Muscle of back (tissue), 11 donors: ENCODE data around the gene MFRP. TPM values are rescaled to one million over a fixed set of nuclear protein-coding genes. Genes with fewer than 3 reads are reported as not detected.

Experiments
- DNase-seq, 3 donors: peaks; one replicate each; pipeline versions ENCODE4 v3.0.0 to v3.0.0-alpha.2; 2013
- polyA plus RNA-seq, 10 donors: library from polyadenylated mRNA; unstranded; fragments of 120-200 nt; gene quantifications; one replicate each; pipeline ENCODE4 v1.2.1, GENCODE V29; 2013; ENCODE audit not compliant: insufficient read length in 10 of 10

MFRP gene
- polyA plus RNA-seq, 10 donors = 0.07 TPM; not detected in 9

GRCh38 chr11:119338965-119339588 is 7.4 kb downstream of the MFRP start:
- peak in 1 of 3 donors; percentile 53 for DNase-seq

- DNase-seq = peak; percentile 81 to 88 (median 82)
Observed at GRCh38 chr11:119338318-119338890, 8.1 kb downstream of the MFRP start.

- DNase-seq = peak in 1 of 3 donors; percentile 84
Observed at GRCh38 chr11:119337581-119338317, 8.8 kb downstream of the MFRP start.

GRCh38 chr11:119336744-119337469 is 9.6 kb downstream of the MFRP start:
- DNase-seq = peak in 1 of 3 donors; percentile 6

- peak in 1 of 3 donors; percentile 11 for DNase-seq
Observed at GRCh38 chr11:119335655-119336543, 10.6 kb downstream of the MFRP start.

GRCh38 chr11:119335091-119335654 is 11.3 kb downstream of the MFRP start:
- peak in 1 of 3 donors; percentile 16 for DNase-seq

GRCh38 chr11:119334174-119334930 is 12.2 kb downstream of the MFRP start, which contains the start of gene RNF26:
Gene RNF26, plus strand, starts transcription at chr11:119334527. Its CDS starts 596 bp downstream, at chr11:119335123.
- peak; percentile 98 to 99 (median 98) for DNase-seq

- no peak for DNase-seq
Observed at GRCh38 chr11:119332111-119332765, 14.3 kb downstream of the MFRP start.

- no peak for DNase-seq
Observed at GRCh38 chr11:119330237-119330636, 16.3 kb downstream of the MFRP start.

- no peak for DNase-seq
Observed at GRCh38 chr11:119329320-119329719, 17.2 kb downstream of the MFRP start.

GRCh38 chr11:119324189-119324588 is 22.3 kb downstream of the MFRP start:
- DNase-seq = no peak

GRCh38 chr11:119323532-119324033 is 22.9 kb downstream of the MFRP start:
- peak; percentile 63 to 83 (median 80) for DNase-seq

- no peak for DNase-seq
Observed at GRCh38 chr11:119322921-119323531, 23.5 kb downstream of the MFRP start.

- DNase-seq = no peak
Observed at GRCh38 chr11:119322360-119322739, 24.2 kb downstream of the MFRP start.

- DNase-seq = peak in 2 of 3 donors; percentile 60 to 84
Observed at GRCh38 chr11:119320776-119321524, 25.6 kb downstream of the MFRP start.

- peak in 1 of 3 donors; percentile 59 for DNase-seq
Observed at GRCh38 chr11:119320240-119320775, 26.2 kb downstream of the MFRP start.

- peak in 1 of 3 donors; percentile 59 for DNase-seq
Observed at GRCh38 chr11:119319700-119320239, 26.7 kb downstream of the MFRP start.
